Motor neuron (in vitro differentiated cells): ENCODE data around the gene MSI1. TPM values are rescaled to one million over a fixed set of nuclear protein-coding genes. Genes with fewer than 3 reads are reported as not detected.

Experiments used
- ATAC-seq, 8 experiments: fragments of 200-7000 bp; cut with Tn5 transposase; replicated peaks in 6 of 8; 2 replicates each; pipeline ENCODE4 v1.8.0; 2021; ENCODE audit warnings: mild to moderate bottlenecking in 8 of 8, moderate library complexity in 8 of 8
- H3K27ac ChIP-seq, 2 donors: fragments of 250-450 bp; sonication (Bioruptor Pico); 2 replicates each; pipeline ENCODE4 v1.9.0; 2021; ENCODE audit warnings: antibody characterized with exemption in 2 of 2, mild to moderate bottlenecking in 2 of 2, moderate library complexity in 1 of 2
- H3K4me1 ChIP-seq, 2 donors: fragments of 250-450 bp; sonication (Bioruptor Pico); replicated peaks in 1 of 2; 2 replicates each; pipeline ENCODE4 v1.6.1; 2021; ENCODE audit warnings: antibody characterized with exemption in 2 of 2, mild to moderate bottlenecking in 2 of 2, moderate library complexity in 1 of 2
- H3K4me3 ChIP-seq, 5 donors: fragments of 250-450 bp; sonication (Bioruptor Pico); 2 replicates each; pipeline ENCODE4 v1.9.0; 2021; ENCODE audit warnings: antibody characterized with exemption in 5 of 5, mild to moderate bottlenecking in 5 of 5, moderate library complexity in 4 of 5
- WGBS, 10 experiments: fragments of 450-650 bp; shearing (Covaris generic); methylation state at CpG; one replicate each; pipeline ENCODE4 v1.0.0; 2022; 5-methylcytosine and 5-hydroxymethylcytosine counted together
- in situ Hi-C, 9 experiments: fragments of 400-800 bp; cut with MboI; loops; one replicate each; pipeline ENCODE4 v1.15.0; 2021; ENCODE audit warnings: low sequenced_read_pairs in 9 of 9, low pct_unique_long_range_greater_than_20kb in 2 of 9; ENCODE audit not compliant: unreplicated experiment in 9 of 9
- total RNA-seq, 8 experiments: library from RNA; unstranded; fragments of 300-600 nt; gene quantifications; 2 replicates each; pipeline versions ENCODE4 v1.2.3 to v1.2.4, GENCODE V29; 2022

Gene MSI1
- total RNA-seq, 8 experiments from 2014 or later = 0.10 to 81.7 (median 27.3) TPM

GRCh38 chr12:120370343-120371243 lies 1.6 kb upstream of the MSI1 start:
- no peak for ATAC-seq
- in situ Hi-C loops = no loop called here
- WGBS, 10 experiments = 0 to 100% (median 48%) methylated on average over 1 to 3 of the region's 7 CpGs; no CpG with 5 or more reads in 4 of the 10 experiments
- peaks cover 13 to 18% of the 10 kb centered on the region in 2 donors for H3K4me1 ChIP-seq
- peak overlapping the region in 3 of 5 donors; percentile 72 to 94 (median 91) for H3K4me3 ChIP-seq
- no peak overlapping the region for H3K27ac ChIP-seq

- ATAC-seq = peak in 1 of 8 experiments; percentile 2
- in situ Hi-C loops = no loop called here
- peak overlapping the region; percentile 72 to 99 (median 94) for H3K4me3 ChIP-seq
- H3K4me1 ChIP-seq = peaks cover 13 to 22% of the 10 kb centered on the region in 2 donors
- peak overlapping the region; percentile 93 to 97 for H3K27ac ChIP-seq
- WGBS, 10 experiments = 0 to 9% methylated on average over 6 of the region's 26 CpGs; no CpG with 5 or more reads in 8 of the 10 experiments
Observed at GRCh38 chr12:120369603-120370342, 809 bp upstream of the MSI1 start.

GRCh38 chr12:120367924-120368788 lies 808 bp downstream of the MSI1 start:
- 0 to 20% (median 20%) methylated on average over 1 to 4 of the region's 86 CpGs; no CpG with 5 or more reads in 7 of the 10 experiments for WGBS, 10 experiments
- Histone ChIP-seq H3K4me1 (peaks cover 23 to 37% of the 10 kb centered on the region in 2 donors), H3K27ac (peak overlapping the region; percentile 93 to 97), H3K4me3 (peak overlapping the region; percentile 72 to 99 (median 94))
- in situ Hi-C loops = no loop called here
- ATAC-seq = peak in 6 of 8 experiments; percentile 5 to 42 (median 36)

- 0 to 23% (median 20%) methylated on average over 1 to 3 of the region's 10 CpGs; no CpG with 5 or more reads in 5 of the 10 experiments for WGBS, 10 experiments
- in situ Hi-C loops = no loop called here
- H3K4me3 ChIP-seq = peak overlapping the region; percentile 72 to 99 (median 94)
- H3K4me1 ChIP-seq = peaks cover 31 to 45% of the 10 kb centered on the region in 2 donors
- H3K27ac ChIP-seq = peak overlapping the region; percentile 93 to 97
- peak in 5 of 8 experiments; percentile 24 to 38 (median 28) for ATAC-seq
Observed at GRCh38 chr12:120367233-120367923, 1.6 kb downstream of the MSI1 start.

- peak overlapping the region; percentile 72 to 99 (median 94) for H3K4me3 ChIP-seq
- WGBS, 10 experiments = 0 to 100% (median 56%) methylated on average over 1 to 3 of the region's 7 CpGs; no CpG with 5 or more reads in 5 of the 10 experiments
- in situ Hi-C loops = no loop called here
- peak overlapping the region; percentile 93 to 97 for H3K27ac ChIP-seq
- peaks cover 36 to 50% of the 10 kb centered on the region in 2 donors for H3K4me1 ChIP-seq
- ATAC-seq = no peak
Observed at GRCh38 chr12:120366845-120367232, 2.1 kb downstream of the MSI1 start.

GRCh38 chr12:120366341-120366705 lies 2.6 kb downstream of the MSI1 start:
- Histone ChIP-seq H3K4me1 (peaks cover 36 to 50% of the 10 kb centered on the region in 2 donors), H3K27ac (peak overlapping the region; percentile 93 to 97), H3K4me3 (peak overlapping the region in 4 of 5 donors; percentile 72 to 99 (median 92))
- in situ Hi-C loops = no loop called here
- 77 to 100% (median 97%) methylated on average over 1 to 7 of the region's 7 CpGs; no CpG with 5 or more reads in 5 of the 10 experiments for WGBS, 10 experiments
- ATAC-seq = no peak

- WGBS, 10 experiments = 17 to 96% (median 64%) methylated on average over 1 to 10 of the region's 13 CpGs; no CpG with 5 or more reads in 1 of the 10 experiments
- H3K27ac ChIP-seq = no peak overlapping the region
- peaks cover 42 to 55% of the 10 kb centered on the region in 2 donors for H3K4me1 ChIP-seq
- no peak for ATAC-seq
- in situ Hi-C loops = no loop called here
- peak overlapping the region in 1 of 5 donors; percentile 72 for H3K4me3 ChIP-seq
Observed at GRCh38 chr12:120365675-120366340, 3.2 kb downstream of the MSI1 start.

- ATAC-seq = no peak
- H3K27ac ChIP-seq = peak overlapping the region in 1 of 2 donors; percentile 6
- H3K4me1 ChIP-seq = peaks cover 36 to 60% of the 10 kb centered on the region in 2 donors
- in situ Hi-C loops = no loop called here
- 40 to 86% (median 71%) methylated on average over 1 to 5 of the region's 6 CpGs; no CpG with 5 or more reads in 3 of the 10 experiments for WGBS, 10 experiments
- H3K4me3 ChIP-seq = no peak overlapping the region
Observed at GRCh38 chr12:120364487-120364886, 4.5 kb downstream of the MSI1 start.

GRCh38 chr12:120363274-120363855 lies 5.6 kb downstream of the MSI1 start:
- no peak for ATAC-seq
- Histone ChIP-seq H3K4me1 (peaks cover 36 to 64% of the 10 kb centered on the region in 2 donors), H3K4me3 (no peak overlapping the region), H3K27ac (peak overlapping the region; percentile 98 to 99)
- in situ Hi-C loops = no loop called here
- 0 to 93% (median 81%) methylated on average over 2 to 5 of the region's 9 CpGs; no CpG with 5 or more reads in 4 of the 10 experiments for WGBS, 10 experiments

- Histone ChIP-seq H3K27ac (peak overlapping the region; percentile 98 to 99), H3K4me3 (peak overlapping the region in 1 of 5 donors; percentile 40), H3K4me1 (peaks cover 36 to 64% of the 10 kb centered on the region in 2 donors)
- peak in 3 of 8 experiments; percentile 4 to 15 (median 7) for ATAC-seq
- 35 to 100% (median 100%) methylated on average over 1 to 8 of the region's 14 CpGs; no CpG with 5 or more reads in 5 of the 10 experiments for WGBS, 10 experiments
- in situ Hi-C loops = no loop called here
Observed at GRCh38 chr12:120362516-120363273, 6.3 kb downstream of the MSI1 start.
